GM18508 (cell line): ENCODE data around the gene MIF.
"Not testable (repeated sequence)": the region's sequence is repeated elsewhere in the genome, so short reads cannot be mapped to it uniquely, and the experiment has no call there.

Experiments
- ATAC-seq: cut with Tn5 transposase; IDR thresholded peaks from one replicate; pipeline ENCODE4 v1.9.1; 2021; ENCODE audit warnings: moderate number of reproducible peaks; ENCODE audit not compliant: insufficient read depth, unreplicated experiment

The MIF gene

GRCh38 chr22:23899042-23899745 is 5.0 kb downstream of the MIF start:
- ATAC-seq: no peak

- not testable (repeated sequence) for ATAC-seq
Measured at GRCh38 chr22:23900227-23900626, 6.0 kb downstream of the MIF start.

GRCh38 chr22:23901600-23901999 is 7.4 kb downstream of the MIF start:
- ATAC-seq: no peak

- ATAC-seq: no peak
Measured at GRCh38 chr22:23903328-23903971, 9.3 kb downstream of the MIF start.

GRCh38 chr22:23904573-23905254 is 10.5 kb downstream of the MIF start:
- ATAC-seq: no peak

GRCh38 chr22:23906641-23907040 is 12.5 kb downstream of the MIF start:
- ATAC-seq: no peak

- ATAC-seq: not testable (repeated sequence)
Measured at GRCh38 chr22:23907423-23907822, 13.2 kb downstream of the MIF start.

GRCh38 chr22:23908587-23909205 is 14.5 kb downstream of the MIF start:
- ATAC-seq: no peak

- ATAC-seq: no peak
Measured at GRCh38 chr22:23909296-23909898, 15.2 kb downstream of the MIF start.

GRCh38 chr22:23910496-23911190 is 16.5 kb downstream of the MIF start:
- no peak for ATAC-seq

- no peak for ATAC-seq
Measured at GRCh38 chr22:23911318-23911980, 17.3 kb downstream of the MIF start.

GRCh38 chr22:23912293-23912903 is 18.2 kb downstream of the MIF start:
- no peak for ATAC-seq

- ATAC-seq: no peak
Measured at GRCh38 chr22:23913306-23913660, 19.1 kb downstream of the MIF start.

GRCh38 chr22:23913661-23914353 is 19.6 kb downstream of the MIF start:
- peak; percentile 66 for ATAC-seq

GRCh38 chr22:23915290-23915689 is 21.1 kb downstream of the MIF start:
- no peak for ATAC-seq

GRCh38 chr22:23920267-23920611 is 26.1 kb downstream of the MIF start:
- ATAC-seq: not testable (repeated sequence)

GRCh38 chr22:23921586-23922201 is 27.5 kb downstream of the MIF start:
- not testable (repeated sequence) for ATAC-seq

- no peak for ATAC-seq
Measured at GRCh38 chr22:23922921-23923320, 28.7 kb downstream of the MIF start.
